GM21786 (cell line): Measurements from ENCODE around the gene FAM227A.
"Not testable (repeated sequence)": the region's sequence is repeated elsewhere in the genome, so short reads cannot be mapped to it uniquely, and the experiment has no call there.

ENCODE experiments used
- ATAC-seq: cut with Tn5 transposase; IDR thresholded peaks from one replicate; pipeline ENCODE4 v1.9.1; 2021; ENCODE audit not compliant: unreplicated experiment

FAM227A gene

GRCh38 chr22:38674888-38675287, 18.7 kb upstream of the FAM227A start:
- ATAC-seq = no peak

GRCh38 chr22:38657045-38657909, 1.1 kb upstream of the FAM227A start:
- peak; percentile 42 for ATAC-seq

- ATAC-seq = no peak
Observed at GRCh38 chr22:38655519-38656255, 505 bp downstream of the FAM227A start.

DNA sequence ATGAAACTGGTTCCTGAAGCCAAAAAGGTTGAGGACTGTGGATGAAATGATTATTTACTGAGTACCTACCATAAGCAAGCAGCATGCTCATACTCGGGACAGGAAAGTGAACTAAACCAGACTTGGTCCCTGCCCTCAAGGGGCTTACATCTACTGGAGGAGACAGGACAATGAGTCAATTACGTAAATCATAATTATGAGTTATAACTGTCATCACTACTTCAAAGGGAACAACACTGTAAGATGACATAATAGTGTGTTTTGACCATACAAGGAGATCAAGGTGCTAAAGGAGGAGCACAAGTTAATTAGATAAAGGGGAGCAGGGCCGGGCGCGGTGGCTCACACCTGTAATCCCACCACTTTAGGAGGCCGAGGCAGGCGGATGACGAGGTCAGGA, 2.5 kb downstream of the FAM227A start:
- no peak for ATAC-seq

- no peak for ATAC-seq
Observed at GRCh38 chr22:38652859-38653258, 3.3 kb downstream of the FAM227A start.

GRCh38 chr22:38649841-38650522, 6.2 kb downstream of the FAM227A start:
- no peak for ATAC-seq

DNA sequence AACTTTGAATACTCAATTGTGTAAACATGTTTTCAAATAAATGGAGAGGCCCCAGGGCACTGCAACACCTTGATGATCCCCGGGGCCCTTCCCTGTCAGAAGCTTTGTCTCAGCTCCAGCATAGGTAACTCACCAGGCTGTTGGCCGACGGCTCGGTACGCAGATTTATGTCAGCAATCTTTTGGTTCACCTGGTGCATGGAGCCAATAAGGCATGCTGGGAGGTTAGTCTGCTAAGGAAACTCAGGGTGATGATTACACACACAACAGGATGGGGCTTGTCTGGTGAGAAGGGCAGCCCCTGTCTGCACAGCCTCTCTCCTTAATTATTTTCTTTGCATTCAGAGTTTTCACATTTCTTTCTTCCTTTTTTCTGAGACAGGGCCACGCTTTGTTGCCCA, 10.8 kb downstream of the FAM227A start:
- ATAC-seq = no peak

DNA sequence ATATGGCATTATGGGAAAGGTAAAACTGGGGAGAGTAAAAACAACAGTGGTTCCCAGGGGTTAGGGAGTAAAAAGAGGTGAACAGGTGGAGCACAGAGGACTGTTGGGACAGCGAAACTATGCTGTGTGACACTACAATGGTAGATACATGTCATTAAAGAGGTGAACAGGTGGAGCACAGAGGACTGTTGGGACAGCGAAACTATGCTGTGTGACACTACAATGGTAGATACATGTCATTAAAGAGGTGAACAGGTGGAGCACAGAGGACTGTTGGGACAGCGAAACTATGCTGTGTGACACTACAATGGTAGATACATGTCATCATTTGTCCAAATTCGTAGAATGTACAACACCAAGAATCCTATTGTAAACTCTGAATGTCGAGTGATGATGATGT, 11.9 kb downstream of the FAM227A start:
- ATAC-seq = not testable (repeated sequence)

GRCh38 chr22:38641476-38642040, 14.6 kb downstream of the FAM227A start:
- ATAC-seq = no peak

GRCh38 chr22:38638728-38639127, 17.5 kb downstream of the FAM227A start:
- no peak for ATAC-seq

DNA sequence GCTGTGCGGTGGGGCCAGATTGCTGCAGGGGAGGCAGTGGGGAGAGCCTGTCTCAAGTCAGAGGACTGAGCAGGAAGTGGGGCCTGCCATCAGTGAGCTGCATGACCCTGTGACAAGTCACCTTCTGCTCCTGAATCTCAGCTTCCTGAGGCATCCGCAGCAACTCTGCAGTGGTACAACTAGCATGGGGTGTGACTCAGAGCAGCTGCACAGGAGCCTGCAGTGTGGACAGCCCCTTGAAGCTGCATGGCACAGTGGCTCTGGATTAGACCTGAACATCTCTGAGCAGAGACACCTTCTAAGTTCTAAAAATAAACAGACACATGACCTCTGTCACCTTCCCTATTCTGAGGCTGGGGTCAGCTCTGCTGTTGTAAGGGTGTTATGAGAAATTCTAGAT, 18.0 kb downstream of the FAM227A start:
- ATAC-seq = no peak

DNA sequence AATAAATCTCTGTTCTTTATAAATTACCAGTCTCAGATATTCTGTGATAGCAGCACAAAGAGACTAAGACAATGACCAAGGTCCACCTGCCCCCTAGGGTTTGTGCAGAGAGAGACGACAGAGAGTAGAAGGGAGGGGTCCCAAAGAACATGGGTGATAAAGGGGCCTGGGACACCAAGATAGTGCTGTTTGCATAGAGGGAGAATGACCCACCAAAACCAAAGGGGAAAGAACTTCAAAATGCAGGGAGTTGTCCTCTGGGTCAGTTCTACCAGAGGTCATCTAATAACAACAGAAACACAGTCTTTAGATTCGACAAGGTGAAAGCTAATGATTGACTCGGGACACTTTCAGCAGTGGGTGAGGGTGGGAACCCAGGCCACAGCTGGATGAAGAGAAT, 23.7 kb downstream of the FAM227A start:
- no peak for ATAC-seq

DNA sequence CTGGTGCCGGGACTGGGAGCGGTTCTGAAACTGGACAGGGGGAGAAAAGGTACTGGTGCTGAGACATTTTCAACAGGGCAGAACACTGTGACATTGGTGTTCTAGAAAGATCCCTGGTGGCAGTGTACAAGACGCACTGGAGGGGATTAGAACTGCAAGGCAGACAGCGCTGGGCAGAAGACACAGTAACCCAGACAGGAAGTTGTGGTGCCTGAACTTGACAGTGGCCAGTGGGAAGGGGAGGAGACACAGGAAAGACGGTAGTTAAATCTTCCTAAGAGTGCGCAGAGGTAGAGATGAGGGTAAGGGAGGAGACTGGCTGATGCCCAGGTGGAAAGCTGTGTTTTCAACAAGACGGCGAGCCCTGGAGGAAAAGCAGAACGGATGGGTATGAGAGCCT, 24.5 kb downstream of the FAM227A start:
- no peak for ATAC-seq

DNA sequence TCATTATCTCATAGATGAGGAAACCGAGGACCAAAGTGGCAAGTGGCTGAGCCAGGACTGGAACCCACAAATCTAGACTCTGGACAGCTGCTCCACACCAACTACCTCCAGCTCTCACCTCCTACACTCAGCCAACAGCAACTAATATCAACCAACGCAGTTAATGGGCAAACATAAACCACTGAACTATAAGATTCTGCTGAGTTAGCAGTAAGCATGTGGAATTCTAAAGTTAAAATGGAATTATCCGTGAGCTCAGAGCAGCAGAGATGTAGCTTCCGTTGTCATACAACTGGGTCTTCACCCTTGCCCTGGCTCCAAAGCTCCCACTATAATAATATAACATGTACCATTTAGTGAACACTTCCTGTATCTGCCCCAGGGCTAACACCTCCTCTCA, 27.1 kb downstream of the FAM227A start:
- ATAC-seq = no peak

DNA sequence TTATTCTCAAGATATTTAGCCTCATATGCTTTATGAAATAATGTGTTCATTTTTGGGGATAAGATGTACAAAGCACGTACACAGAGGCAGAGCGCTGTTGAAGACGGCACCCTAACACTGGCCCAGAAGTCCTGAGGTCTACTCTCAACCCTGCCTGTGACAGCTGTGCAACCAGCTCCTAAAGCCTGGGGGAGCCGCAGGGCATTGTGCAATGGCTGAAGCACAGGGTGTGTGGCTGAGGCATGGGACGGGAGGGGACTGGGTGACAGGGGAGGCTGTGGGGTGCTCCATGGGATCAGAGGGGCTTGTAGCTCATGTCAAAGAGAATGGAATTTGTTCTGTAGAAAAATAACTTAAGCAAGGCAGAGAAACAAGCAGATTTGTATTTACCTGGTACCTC, 27.7 kb downstream of the FAM227A start:
- ATAC-seq = no peak

- ATAC-seq = no peak
Observed at GRCh38 chr22:38623351-38623750, 32.8 kb downstream of the FAM227A start.

DNA sequence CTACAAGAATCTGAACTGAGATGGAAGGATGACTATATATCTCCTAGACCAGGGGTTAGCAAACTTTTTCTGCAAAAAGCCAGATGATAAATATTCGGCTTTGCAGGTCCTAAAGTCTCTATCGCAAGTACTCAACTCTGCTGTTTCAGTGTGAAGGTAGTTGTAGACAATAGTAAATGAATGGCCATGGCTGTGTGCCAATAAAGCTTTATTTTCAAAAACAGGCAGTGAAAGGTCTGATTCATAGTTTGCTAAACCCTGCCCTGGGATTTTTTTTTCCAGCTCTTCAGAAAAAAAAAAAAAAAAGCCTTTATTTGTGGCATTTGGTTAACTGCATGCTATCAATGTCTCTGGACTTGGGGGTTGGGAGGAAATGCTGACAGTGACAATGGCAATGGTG, 37.5 kb downstream of the FAM227A start:
- ATAC-seq = no peak

DNA sequence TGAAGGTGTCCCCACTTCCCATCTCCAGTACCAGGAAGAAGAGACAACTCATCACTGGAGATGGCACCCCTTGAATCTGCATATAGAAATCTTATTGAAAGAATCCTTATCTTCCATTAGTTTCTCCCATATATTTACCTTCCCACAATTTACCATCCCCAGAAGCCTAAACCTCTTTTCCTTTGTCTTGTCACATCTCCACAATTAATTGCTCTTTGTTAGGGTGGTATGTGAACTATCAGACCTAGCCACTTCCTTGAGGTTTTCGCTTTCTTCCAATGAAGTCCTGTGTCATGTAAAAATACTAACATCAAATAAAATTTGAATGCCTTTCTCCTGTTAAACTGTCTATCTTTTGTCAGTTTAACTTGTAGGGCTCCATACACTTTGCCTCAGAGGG, 37.9 kb downstream of the FAM227A start:
- no peak for ATAC-seq

GRCh38 chr22:38615064-38615405, 41.2 kb downstream of the FAM227A start:
- ATAC-seq = not testable (repeated sequence)

GRCh38 chr22:38614332-38615063, 41.7 kb downstream of the FAM227A start:
- no peak for ATAC-seq

GRCh38 chr22:38613588-38613987, 42.6 kb downstream of the FAM227A start:
- ATAC-seq = no peak
